Duodenal mucosa (tissue), 2 donors: ENCODE measurements around the gene DYNLT3.

Experiments used
- H3K27ac ChIP-seq: one replicate; pipeline ENCODE4 v1.7.0; 2013; ENCODE audit warnings: low read depth, low read length
- H3K27me3 ChIP-seq, 2 donors: one replicate each; pipeline ENCODE4 v1.7.0; 2013; ENCODE audit warnings: low read length in 2 of 2, control low read depth in 1 of 2; ENCODE audit not compliant: insufficient read depth in 2 of 2, control insufficient read depth in 1 of 2
- H3K36me3 ChIP-seq, 2 donors: one replicate each; pipeline ENCODE4 v1.7.0; 2013; ENCODE audit warnings: low read length in 2 of 2, control low read depth in 1 of 2; ENCODE audit not compliant: insufficient read depth in 2 of 2, control insufficient read depth in 1 of 2
- H3K4me1 ChIP-seq, 2 donors: one replicate each; pipeline ENCODE4 v1.7.0; 2013; ENCODE audit warnings: low read length in 2 of 2, control low read depth in 1 of 2; ENCODE audit not compliant: insufficient read depth in 2 of 2, control insufficient read depth in 1 of 2
- H3K4me3 ChIP-seq, 2 donors: one replicate each; pipeline ENCODE4 v1.7.0; 2013; ENCODE audit warnings: low read length in 2 of 2, low read depth in 1 of 2
- H3K9ac ChIP-seq, 2 donors: one replicate each; pipeline ENCODE4 v1.7.0; 2013; ENCODE audit warnings: low read length in 2 of 2, low read depth in 1 of 2
- H3K9me3 ChIP-seq, 2 donors: one replicate each; pipeline ENCODE4 v1.7.0; 2013; ENCODE audit warnings: low read length in 2 of 2, control low read depth in 1 of 2; ENCODE audit not compliant: control insufficient read depth in 1 of 2

DYNLT3 gene

GRCh38 chrX:37818031-37818430, 29.3 kb downstream of the DYNLT3 start:
- H3K36me3 ChIP-seq = no peaks in the 10 kb centered on the region
- peaks cover 0 to 3% of the 10 kb centered on the region in 2 donors for H3K4me1 ChIP-seq
- no peak overlapping the region for H3K9ac ChIP-seq
- H3K9me3 ChIP-seq = no peaks in the 10 kb centered on the region
- H3K27ac ChIP-seq = no peak overlapping the region
- H3K27me3 ChIP-seq = no peaks in the 10 kb centered on the region
- H3K4me3 ChIP-seq = no peak overlapping the region

- H3K9ac ChIP-seq = no peak overlapping the region
- H3K4me1 ChIP-seq = peaks cover 0 to 3% of the 10 kb centered on the region in 2 donors
- no peak overlapping the region for H3K27ac ChIP-seq
- no peaks in the 10 kb centered on the region for H3K9me3 ChIP-seq
- H3K27me3 ChIP-seq = no peaks in the 10 kb centered on the region
- H3K4me3 ChIP-seq = no peak overlapping the region
- H3K36me3 ChIP-seq = no peaks in the 10 kb centered on the region
Measured at GRCh38 chrX:37817579-37817978, 29.8 kb downstream of the DYNLT3 start.

GRCh38 chrX:37817176-37817575, 30.2 kb downstream of the DYNLT3 start:
- H3K9me3 ChIP-seq = no peaks in the 10 kb centered on the region
- H3K27ac ChIP-seq = no peak overlapping the region
- H3K36me3 ChIP-seq = no peaks in the 10 kb centered on the region
- no peaks in the 10 kb centered on the region for H3K27me3 ChIP-seq
- peaks cover 0 to 6% of the 10 kb centered on the region in 2 donors for H3K4me1 ChIP-seq
- H3K4me3 ChIP-seq = no peak overlapping the region
- H3K9ac ChIP-seq = no peak overlapping the region

DNA sequence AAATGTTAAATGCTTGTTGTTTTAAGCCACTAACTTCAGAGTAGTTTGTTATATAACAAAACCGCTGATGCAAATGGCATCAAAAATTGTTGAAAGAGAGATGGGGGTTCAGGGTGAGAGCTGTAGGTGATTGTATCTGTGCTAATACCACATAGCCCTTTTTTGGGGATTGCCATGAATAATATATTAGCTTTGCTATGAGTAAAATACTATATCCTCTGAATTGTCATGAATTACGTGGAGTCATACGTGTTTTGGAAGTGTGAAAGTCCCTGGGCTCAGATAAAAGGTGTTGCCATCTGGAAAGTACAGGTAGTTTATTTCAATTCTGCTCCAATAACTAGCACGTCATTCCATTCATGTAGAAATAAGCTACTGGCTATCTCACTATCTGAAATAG, 30.6 kb downstream of the DYNLT3 start:
- Histone ChIP-seq H3K9ac (no peak overlapping the region), H3K27ac (no peak overlapping the region), H3K9me3 (no peaks in the 10 kb centered on the region), H3K36me3 (no peaks in the 10 kb centered on the region), H3K27me3 (no peaks in the 10 kb centered on the region), H3K4me3 (no peak overlapping the region), H3K4me1 (peaks cover 0 to 6% of the 10 kb centered on the region in 2 donors)

- H3K9me3 ChIP-seq = no peaks in the 10 kb centered on the region
- H3K36me3 ChIP-seq = no peaks in the 10 kb centered on the region
- peaks cover 0 to 6% of the 10 kb centered on the region in 2 donors for H3K4me1 ChIP-seq
- H3K9ac ChIP-seq = no peak overlapping the region
- no peak overlapping the region for H3K4me3 ChIP-seq
- H3K27me3 ChIP-seq = no peaks in the 10 kb centered on the region
- H3K27ac ChIP-seq = no peak overlapping the region
Measured at GRCh38 chrX:37815366-37815765, 32.0 kb downstream of the DYNLT3 start.

DNA sequence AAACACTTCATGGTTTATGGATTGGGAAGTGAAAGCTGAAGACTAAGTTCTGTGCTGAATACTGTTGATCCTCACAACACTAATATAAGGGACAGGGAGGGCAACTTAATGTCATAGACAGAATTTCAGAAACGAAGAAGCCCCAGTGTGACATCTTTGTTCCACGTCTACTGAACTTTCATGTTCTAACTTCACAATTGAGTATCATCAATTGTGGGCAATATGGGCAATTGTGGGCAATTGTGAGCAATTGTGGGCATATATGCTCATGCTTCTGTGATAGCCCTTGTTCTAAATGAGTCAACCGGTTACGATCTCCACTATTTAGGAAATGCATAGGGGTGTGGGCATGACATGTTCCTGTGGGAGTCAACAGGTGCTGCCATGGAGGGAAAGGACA, 33.8 kb downstream of the DYNLT3 start:
- H3K27ac ChIP-seq = no peak overlapping the region
- H3K27me3 ChIP-seq = no peaks in the 10 kb centered on the region
- H3K4me1 ChIP-seq = peaks cover 0 to 6% of the 10 kb centered on the region in 2 donors
- H3K4me3 ChIP-seq = no peak overlapping the region
- H3K9ac ChIP-seq = no peak overlapping the region
- H3K9me3 ChIP-seq = no peaks in the 10 kb centered on the region
- H3K36me3 ChIP-seq = no peaks in the 10 kb centered on the region

DNA sequence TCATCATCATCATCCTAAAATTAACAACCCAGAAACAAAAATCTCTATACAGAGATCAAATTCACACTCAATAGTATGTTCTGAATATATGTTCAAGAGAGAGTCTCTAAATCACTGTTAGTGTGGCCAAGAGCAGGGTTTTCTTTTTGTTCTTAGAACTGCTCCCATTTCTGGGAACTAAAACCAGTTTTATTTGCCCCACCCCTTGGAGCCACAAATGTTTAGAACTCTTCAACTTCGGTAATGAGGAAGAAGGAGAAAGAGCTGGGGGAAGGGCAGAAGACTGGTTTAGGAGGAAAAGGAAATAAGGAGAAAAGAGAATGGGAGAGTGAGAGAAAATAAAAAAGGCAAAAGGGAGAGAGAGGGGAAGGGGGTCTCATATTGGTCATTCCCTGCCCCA, 35.3 kb downstream of the DYNLT3 start:
- no peak overlapping the region for H3K27ac ChIP-seq
- no peak overlapping the region for H3K4me3 ChIP-seq
- H3K4me1 ChIP-seq = peaks cover 0 to 6% of the 10 kb centered on the region in 2 donors
- H3K9ac ChIP-seq = no peak overlapping the region
- H3K27me3 ChIP-seq = no peaks in the 10 kb centered on the region
- H3K36me3 ChIP-seq = no peaks in the 10 kb centered on the region
- H3K9me3 ChIP-seq = no peaks in the 10 kb centered on the region

- H3K4me1 ChIP-seq = peaks cover 0 to 3% of the 10 kb centered on the region in 2 donors
- H3K36me3 ChIP-seq = no peaks in the 10 kb centered on the region
- no peaks in the 10 kb centered on the region for H3K9me3 ChIP-seq
- no peak overlapping the region for H3K27ac ChIP-seq
- H3K4me3 ChIP-seq = no peak overlapping the region
- no peak overlapping the region for H3K9ac ChIP-seq
- no peaks in the 10 kb centered on the region for H3K27me3 ChIP-seq
Measured at GRCh38 chrX:37809970-37810369, 37.4 kb downstream of the DYNLT3 start.

DNA sequence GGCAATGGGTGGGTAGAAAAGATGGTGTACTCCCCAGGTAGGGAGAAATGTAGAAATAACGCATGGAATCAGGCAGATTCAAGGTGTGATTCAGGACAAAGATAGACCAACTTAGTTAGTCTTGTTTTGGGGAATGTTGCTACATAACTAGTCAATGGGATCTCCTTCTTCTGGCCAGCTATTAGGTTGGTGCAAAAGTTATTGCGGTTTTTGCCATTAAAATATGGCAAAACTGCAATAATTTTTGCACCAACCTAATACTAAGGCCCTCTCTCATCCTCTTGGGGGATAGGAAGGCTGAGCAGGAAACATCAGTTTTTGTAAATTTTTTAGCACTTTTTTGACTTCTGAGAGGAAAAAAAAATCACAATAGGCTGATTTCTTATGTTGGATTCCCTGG, 44.3 kb downstream of the DYNLT3 start:
- Histone ChIP-seq H3K9ac (no peak overlapping the region), H3K27me3 (no peaks in the 10 kb centered on the region), H3K9me3 (no peaks in the 10 kb centered on the region), H3K27ac (no peak overlapping the region), H3K4me3 (no peak overlapping the region), H3K4me1 (no peaks in the 10 kb centered on the region), H3K36me3 (no peaks in the 10 kb centered on the region)

DNA sequence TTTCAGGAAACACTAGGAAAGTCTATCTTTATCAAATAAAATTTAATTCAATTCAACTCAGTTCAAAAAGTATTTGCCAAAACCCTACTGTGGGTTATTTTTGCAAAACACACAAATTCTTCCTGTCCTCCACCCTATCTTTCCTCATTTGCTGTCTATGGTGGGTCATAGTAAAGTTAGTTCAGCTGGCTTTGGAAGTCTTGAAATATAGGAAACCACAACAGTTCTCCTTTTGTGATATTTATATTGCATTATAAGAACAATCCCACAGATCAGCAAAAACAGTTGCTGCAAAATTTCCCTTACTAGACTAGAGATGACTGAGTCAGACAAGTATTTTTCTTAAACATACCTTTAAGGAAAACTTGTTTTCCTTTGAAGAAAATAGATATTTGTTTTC, 45.3 kb downstream of the DYNLT3 start:
- no peaks in the 10 kb centered on the region for H3K27me3 ChIP-seq
- H3K27ac ChIP-seq = no peak overlapping the region
- H3K9ac ChIP-seq = no peak overlapping the region

DNA sequence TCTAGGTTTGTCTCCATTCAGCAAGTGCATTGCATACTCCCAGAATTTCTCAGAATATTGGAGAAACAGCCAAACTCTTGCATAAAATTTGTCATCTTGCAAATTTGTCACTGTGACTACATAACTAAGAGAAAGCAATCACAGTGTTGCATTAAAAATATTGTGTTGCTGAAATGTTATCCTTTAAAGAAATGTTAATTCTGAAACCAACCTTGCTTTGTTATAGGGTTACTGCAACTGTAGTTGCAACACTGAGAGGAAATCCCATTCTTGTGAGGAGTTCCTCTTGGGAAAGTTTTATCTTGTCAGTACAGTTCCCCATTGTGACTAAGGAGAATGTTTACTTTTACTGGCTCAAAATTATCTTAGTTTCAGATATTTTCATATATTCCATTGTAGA, 46.7 kb downstream of the DYNLT3 start:
- Histone ChIP-seq H3K4me3 (no peak overlapping the region), H3K36me3 (no peaks in the 10 kb centered on the region), H3K27ac (no peak overlapping the region), H3K9ac (no peak overlapping the region), H3K4me1 (peaks cover 7% of the 10 kb centered on the region in 2 donors), H3K27me3 (no peaks in the 10 kb centered on the region), H3K9me3 (no peaks in the 10 kb centered on the region)

More for the DNA sequence above, 45.3 kb downstream of the DYNLT3 start:
- Histone ChIP-seq H3K4me1 (peaks cover 0 to under 1% of the 10 kb centered on the region in 2 donors), H3K4me3 (no peak overlapping the region), H3K36me3 (no peaks in the 10 kb centered on the region), H3K9me3 (no peaks in the 10 kb centered on the region)
